BJ (cell line): ENCODE data around the gene PTPRM. TPM values are rescaled to one million over a fixed set of nuclear protein-coding genes. Genes with fewer than 3 reads are reported as not detected.

ENCODE experiments used
- CTCF ChIA-PET: fragments of 350-600 bp; formaldehyde crosslinking; extraction: SDS; loops from one replicate; lab custom pipeline; 2021; ENCODE audit warnings: antibody characterized with exemption, inconsistent platforms; lab: Yijun Ruan, JAX
- POLR2A ChIA-PET: fragments of 300-600 bp; sonication (Branson Sonifier 250); formaldehyde crosslinking; extraction: SDS; loops from one replicate; lab custom pipeline; 2021; ENCODE audit warnings: antibody characterized with exemption; lab: Charles Lee
- DNase-seq: peaks from one replicate; pipeline ENCODE4 v3.0.0-alpha.2; 2011; ENCODE audit warnings: low read depth
- H3K27me3 ChIP-seq: 2 replicates; pipeline ENCODE4 v1.6.0; 2011; ENCODE audit warnings: low read length; ENCODE audit not compliant: control insufficient read depth, insufficient read depth
- H3K36me3 ChIP-seq: 2 replicates; pipeline ENCODE4 v1.5.1; 2011; ENCODE audit warnings: low read length; ENCODE audit not compliant: control insufficient read depth, insufficient read depth
- H3K4me3 ChIP-seq: 2 replicates; pipeline ENCODE4 v1.5.1; 2011; ENCODE audit warnings: low read depth, mild to moderate bottlenecking, control low read depth, low read length
- polyA plus RNA-seq: library from polyadenylated mRNA; depleted of rRNA; stranded (reverse); fragments of >200 nt; gene quantifications from 2 replicates; pipeline ENCODE4 v1.2.3, GENCODE V29; 2011
- TF ChIP-seq, protein P1 (sequence below): IDR thresholded peaks from 2 replicates; pipeline ENCODE4 v1.5.1; 2011; ENCODE audit warnings: low read depth, mild to moderate bottlenecking, control low read depth, inconsistent platforms, low read length, moderate library complexity; ENCODE audit not compliant: insufficient read depth

Gene PTPRM
- polyA plus RNA-seq, 1 experiment, result 149 TPM

DNA sequence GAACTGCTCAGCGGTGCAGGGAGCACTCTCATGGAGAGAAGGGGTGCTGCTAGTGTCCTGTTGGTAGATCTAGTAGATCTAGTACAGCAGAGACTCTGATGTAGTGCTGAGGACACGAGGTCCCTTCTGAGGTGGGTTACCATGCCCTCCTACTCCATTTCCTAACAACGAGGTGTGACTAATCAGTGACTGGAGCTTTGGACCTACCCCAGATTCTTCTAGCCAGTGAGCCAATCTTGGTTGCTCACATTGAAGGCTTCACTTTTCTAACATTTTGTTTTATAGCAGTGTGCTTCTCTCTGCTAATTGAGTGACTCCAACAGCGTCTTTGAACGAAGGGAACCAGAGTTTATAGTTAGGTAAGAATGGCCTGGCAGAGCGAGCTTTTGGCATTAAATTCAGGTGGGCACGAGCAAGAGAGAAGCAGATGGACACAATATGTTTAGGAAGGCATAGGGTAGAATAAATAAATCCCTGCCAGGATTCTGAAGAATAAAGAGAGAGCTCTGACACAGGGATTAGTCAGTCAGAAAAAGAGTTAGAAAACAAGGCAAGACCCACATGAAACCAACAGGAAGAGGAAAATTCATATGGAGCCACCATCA is 736.1 kb downstream of the PTPRM start:
- ChIA-PET POLR2A (no interaction called here), CTCF (no interaction called here)
- no peak for DNase-seq
- TF ChIP-seq, protein P1, sequence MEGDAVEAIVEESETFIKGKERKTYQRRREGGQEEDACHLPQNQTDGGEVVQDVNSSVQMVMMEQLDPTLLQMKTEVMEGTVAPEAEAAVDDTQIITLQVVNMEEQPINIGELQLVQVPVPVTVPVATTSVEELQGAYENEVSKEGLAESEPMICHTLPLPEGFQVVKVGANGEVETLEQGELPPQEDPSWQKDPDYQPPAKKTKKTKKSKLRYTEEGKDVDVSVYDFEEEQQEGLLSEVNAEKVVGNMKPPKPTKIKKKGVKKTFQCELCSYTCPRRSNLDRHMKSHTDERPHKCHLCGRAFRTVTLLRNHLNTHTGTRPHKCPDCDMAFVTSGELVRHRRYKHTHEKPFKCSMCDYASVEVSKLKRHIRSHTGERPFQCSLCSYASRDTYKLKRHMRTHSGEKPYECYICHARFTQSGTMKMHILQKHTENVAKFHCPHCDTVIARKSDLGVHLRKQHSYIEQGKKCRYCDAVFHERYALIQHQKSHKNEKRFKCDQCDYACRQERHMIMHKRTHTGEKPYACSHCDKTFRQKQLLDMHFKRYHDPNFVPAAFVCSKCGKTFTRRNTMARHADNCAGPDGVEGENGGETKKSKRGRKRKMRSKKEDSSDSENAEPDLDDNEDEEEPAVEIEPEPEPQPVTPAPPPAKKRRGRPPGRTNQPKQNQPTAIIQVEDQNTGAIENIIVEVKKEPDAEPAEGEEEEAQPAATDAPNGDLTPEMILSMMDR, result no peak
- H3K27me3 ChIP-seq, result no peaks in the 10 kb centered on the region
- no peak overlapping the region for H3K4me3 ChIP-seq
- H3K36me3 ChIP-seq, result no peaks in the 10 kb centered on the region

DNA sequence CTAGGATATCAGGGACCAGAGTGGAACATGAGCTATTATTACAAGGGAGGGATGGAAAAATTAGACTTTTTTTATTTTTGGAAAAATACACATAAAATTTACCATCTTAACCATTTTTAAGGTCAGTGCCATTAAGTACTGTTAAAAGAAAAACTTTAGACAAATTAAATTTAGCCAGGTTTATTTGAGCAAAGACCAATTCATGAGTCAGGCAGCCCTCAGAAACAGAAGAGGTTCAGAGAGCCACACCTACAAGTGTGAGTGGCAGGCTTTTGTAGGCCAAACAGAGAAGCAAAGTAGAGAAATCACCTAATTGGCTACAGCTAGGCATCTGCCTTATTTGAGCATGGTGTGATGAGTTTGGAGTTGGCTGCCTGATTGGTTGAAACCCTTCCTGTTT is 740.8 kb downstream of the PTPRM start:
- POLR2A ChIA-PET, result no interaction called here
- CTCF ChIA-PET, result no interaction called here
- TF ChIP-seq, protein P1, result no peak

DNA sequence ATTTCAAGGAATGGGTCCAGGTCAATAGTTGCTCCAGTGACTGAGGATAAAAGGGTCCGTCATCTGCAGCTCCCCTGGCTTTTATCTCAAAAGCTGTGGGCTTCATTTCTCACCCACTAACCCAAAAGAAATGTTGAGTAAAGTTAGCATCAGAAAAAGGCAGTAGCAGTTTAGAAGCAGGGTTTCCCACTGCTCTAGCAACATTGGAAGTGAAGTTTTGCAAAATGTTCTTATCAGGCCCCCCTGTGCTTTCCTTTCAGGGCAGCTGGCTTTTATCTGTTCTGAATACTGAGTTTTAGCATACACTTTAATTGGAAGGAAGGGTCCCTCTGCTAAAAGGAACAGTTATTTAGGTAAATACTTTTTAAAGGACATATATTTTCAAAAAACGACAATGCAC is 745.9 kb downstream of the PTPRM start:
- no peak for DNase-seq
- Histone ChIP-seq H3K4me3 (no peak overlapping the region), H3K27me3 (no peaks in the 10 kb centered on the region), H3K36me3 (no peaks in the 10 kb centered on the region)
- ChIA-PET CTCF (interaction anchor here (1.0 kb wide), 1 partner anchor 50 kb away, joined by 3 read pairs; no protein-coding TSS in a partner anchor), POLR2A (no interaction called here)
- TF ChIP-seq, protein P1, result no peak

More for the DNA sequence above, 740.8 kb downstream of the PTPRM start:
- no peak for DNase-seq
- H3K27me3 ChIP-seq, result no peaks in the 10 kb centered on the region
- H3K36me3 ChIP-seq, result no peaks in the 10 kb centered on the region
- H3K4me3 ChIP-seq, result no peak overlapping the region

DNA sequence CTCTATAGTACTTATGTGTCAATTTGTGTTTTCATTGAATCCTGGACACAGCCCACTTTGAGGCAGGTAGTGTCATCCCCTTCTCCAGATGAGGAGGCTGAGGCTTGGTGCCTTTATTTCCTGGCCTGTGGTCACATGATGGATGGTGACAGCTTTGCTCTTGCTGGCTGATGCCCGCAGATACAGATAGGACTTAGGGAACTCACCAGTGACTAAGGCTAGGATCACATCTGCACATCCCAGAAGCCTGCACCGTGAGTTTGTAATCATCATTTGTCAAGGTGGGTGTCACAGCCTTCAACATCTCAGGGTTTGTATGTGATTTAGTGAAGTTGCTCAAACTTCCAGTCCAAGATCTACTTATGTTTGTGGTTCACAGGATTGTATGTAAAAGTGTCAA is 747.0 kb downstream of the PTPRM start:
- no peak overlapping the region for H3K4me3 ChIP-seq
- H3K27me3 ChIP-seq, result no peaks in the 10 kb centered on the region
- no peaks in the 10 kb centered on the region for H3K36me3 ChIP-seq
- TF ChIP-seq, protein P1, result no peak
- ChIA-PET CTCF (no interaction called here), POLR2A (no interaction called here)
- DNase-seq, result no peak

DNA sequence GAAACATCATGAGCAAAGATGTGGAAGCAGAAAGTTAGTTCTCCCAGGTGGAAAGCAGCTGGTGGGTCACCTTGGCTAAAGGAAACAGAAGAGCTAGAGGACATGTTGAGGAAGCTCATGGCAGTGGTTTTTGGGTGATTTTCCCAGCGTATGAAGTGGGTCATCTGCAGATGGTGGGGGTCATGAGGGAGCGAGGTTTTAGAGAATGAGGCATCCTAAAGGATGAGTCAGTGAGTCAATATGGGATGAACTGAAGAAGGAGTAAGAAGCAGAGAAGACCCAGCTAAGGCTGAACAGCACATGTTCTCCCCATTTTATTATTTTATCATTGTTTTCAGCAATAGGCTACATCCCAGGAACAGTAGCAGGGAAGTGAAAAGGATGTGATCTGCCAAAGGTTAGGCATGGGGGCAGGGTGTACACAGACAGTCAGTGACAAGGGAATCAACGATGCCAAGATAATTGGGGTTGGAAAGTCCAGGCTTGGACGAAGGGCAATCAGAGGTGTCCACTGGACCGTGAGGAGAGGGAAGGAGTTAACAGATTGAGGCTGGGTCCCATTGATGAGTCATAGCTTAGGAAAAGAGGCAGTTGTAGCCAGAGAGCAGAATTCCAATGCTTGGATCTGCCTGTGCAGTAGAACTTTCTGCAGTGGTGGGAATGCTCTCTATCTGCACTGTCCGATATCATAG is 752.8 kb downstream of the PTPRM start:
- Histone ChIP-seq H3K27me3 (no peaks in the 10 kb centered on the region), H3K36me3 (no peaks in the 10 kb centered on the region), H3K4me3 (no peak overlapping the region)
- ChIA-PET CTCF (interaction anchor here (0.7 kb wide), 1 partner anchor 69 kb away, joined by 3 read pairs; no protein-coding TSS in a partner anchor), POLR2A (no interaction called here)
- TF ChIP-seq, protein P1, result no peak
- no peak for DNase-seq
